ENCODE results near the gene SCRN2.
A peak's percentile ranks its signal among the peaks of the same experiment; 100 is the strongest.

SCRN2 gene

DNA sequence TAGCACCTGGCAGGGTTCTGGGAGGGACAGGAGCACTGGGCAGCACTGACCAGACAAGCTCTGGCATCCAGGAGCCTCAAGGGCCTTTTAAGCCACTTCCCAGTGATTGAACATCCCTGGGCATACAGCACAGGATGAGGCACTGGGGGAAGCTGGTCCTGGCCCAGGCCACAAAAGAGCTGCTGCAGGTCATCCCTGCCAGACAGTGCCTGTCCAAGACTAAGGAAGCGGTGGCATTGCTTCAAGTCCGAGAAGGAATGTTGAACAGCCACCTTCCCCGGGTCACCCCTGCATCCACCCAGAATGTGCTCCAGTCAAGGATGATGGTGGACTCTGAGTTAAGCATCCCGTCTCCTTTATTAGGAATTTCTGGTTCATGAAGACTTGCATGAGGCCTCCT, 18.3 kb downstream of the SCRN2 start:
- no peak for DNase-seq

DNA sequence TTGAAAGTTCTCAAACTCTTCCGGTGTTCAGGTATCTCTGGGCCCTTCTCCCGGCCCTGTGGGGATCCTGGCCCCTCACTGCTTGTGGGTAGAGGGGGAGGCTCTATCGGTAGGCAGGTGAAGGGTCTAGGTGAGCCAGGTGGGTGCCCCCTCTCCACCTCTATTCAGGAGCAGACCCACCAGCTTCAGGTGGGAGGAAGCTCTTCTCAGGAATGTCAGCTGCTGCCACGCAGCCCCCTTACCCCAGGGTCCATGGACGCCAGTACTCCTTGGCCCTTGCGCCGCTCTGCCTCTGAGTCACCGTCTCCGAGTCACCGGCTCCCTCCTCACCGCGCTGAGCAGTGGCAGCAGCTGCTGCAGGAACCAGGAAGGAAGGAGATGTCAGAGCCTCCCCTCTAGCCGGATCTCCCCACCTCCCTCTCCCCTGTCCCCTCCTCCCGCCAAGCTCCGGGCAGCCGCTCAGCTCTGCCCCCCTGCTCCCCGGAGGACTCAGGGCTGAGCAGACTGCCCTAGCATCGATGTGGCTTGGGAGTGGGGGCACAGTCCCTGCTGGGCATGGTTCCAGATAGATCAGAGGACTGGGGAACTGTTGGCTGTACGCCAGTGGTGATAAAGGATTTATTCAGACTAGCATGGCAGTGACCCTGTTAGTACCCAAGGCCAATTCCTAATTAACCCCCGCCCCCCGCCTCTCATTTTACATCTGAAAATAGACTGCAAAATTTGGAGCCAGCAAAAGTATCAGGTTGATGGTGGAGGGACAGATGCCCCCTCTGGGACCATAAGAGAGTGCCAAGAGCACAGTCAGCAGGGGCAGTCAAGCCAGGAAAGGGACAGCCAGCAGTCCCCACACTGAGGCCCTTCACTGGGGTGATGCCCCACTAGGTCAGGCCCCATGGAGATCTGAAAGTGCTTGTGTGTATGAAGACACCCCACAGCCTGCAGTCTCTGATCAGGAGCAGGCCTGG, 19.4 kb downstream of the SCRN2 start, which contains the start of gene OSBPL7:
TSS of gene OSBPL7 (minus strand) at position 371 of the 968 bp plus-strand sequence. CDS start 1,516 bp downstream, outside the sequence.
- DNase-seq: peak in 56 of 58 donors; percentile 6 to 88 (median 72)

DNA sequence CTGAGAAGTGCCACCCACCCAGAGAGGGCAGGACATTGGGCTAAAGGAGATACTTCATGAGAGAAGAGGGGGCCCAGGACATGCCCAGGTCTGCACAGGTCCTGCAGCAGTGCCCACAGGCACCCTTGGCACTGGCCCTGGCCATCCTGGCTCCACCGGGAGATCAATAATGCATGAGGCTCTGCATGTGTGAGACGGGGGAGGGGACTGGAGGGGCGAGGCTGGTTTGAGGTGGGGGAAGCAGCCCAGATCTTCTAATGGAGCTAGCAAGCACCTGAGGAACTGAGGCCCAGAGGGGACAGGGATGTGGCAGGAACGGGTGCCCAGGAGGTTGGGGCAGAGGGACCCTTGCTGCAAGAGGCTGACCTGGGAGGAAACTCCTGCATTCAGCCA, 20.0 kb downstream of the SCRN2 start:
- no peak for DNase-seq

DNA sequence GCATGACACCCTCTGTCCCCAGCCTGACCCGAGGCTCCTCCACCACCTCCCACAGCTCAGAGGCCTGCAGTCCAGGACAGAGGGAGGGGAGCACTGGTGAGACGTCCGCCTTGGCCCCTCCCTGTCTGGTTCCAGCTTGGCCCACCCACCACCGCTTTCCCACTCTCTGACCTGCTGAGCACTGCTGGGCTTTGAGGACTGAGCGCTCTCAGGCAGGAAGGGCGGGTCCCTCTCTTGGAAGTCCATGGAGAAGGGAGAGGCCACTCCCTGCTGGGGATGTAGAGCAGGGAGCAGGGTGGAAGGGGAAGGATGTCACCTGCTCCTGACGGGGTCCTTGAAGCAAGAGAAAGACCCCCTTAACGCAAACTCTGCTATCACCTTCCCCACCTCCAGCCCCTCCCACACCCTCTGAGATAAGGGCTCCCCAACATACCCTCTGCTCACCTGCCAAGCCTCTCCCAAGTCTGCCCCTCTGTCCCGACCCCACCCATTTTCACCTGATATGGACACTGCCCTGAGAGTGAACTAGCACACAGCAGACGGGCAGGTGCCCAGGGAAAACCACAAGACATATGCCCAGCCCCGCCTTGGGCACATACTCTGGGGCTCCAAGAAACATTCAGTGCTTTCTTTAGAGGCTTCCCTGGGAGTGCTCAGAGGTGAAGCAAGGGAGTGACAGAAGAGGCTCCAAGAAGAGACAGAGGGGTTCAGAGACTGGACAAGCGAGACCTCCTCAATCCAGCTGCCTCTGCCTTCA, 20.9 kb downstream of the SCRN2 start:
- DNase-seq: no peak

DNA sequence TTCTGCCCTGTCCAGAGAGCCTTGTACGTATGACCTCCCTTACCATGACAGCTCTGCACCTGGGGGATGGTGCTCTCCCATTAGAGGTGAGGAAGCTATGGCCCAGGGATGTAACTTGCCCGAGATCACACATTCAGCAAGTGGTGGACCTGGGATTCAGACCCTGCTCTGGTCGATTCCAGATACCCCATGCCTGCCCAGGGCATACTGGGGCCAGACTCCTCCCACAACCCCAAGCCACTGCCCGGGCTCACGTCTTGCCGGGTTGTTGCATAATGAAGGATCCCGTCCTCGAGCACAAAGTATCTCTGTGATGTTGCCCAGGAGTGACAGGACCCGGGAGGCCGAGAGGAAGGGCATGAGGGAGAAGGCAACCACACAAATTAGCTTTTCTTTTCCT, 21.6 kb downstream of the SCRN2 start:
- no peak for DNase-seq

DNA sequence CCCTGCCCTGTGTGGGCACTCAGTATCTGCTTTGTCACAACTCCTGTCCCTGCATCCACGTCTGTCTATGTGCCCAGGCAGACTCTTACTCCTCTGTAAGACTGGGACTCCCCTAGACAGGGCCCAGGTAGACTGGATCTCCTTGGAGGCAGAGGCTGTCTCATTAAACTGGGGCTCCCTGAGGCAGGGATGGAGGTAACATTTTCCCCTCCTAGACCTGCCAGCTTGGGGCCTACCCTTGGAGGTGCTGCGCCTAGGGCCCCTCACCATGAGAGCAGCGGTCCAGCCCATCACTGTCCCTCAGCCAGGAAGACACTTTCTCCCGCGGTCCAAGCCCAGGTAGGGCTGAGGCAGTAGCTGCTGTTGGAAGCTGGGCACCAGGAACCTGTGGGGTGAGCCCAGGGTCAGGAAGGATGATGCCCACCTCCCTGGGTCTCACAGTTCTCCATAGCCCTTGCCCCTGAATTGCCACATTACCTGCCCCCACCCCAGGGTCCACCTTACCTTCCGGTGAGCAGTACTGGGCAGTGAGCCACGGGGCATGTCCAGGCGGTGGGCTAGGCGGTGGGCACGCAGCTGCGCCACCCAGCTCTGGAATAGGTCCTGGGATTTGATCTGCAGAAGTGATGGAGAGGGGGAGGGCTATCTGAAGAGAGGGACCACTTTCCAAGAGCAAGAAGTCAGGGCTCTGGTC, 22.9 kb downstream of the SCRN2 start:
- no peak for DNase-seq

DNA sequence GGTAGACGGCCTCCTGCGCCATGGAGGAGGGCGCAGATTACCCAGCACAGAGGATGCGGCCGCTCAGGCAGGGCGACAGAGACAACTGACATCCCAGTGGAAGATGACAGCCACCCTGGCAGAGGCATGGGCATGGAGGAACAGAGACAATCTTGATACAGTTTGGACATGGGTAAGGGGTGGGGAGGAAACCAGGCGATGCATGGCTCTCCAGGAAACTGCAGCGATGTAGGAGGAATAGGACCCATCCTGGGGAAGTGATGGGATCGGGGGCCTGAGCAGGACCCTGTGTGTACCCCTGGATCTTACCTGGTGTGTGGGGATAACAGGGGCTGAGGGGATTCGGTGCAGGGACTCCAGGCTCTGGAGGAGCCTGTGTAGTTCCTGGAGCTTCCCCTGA, 24.1 kb downstream of the SCRN2 start:
- DNase-seq: no peak

DNA sequence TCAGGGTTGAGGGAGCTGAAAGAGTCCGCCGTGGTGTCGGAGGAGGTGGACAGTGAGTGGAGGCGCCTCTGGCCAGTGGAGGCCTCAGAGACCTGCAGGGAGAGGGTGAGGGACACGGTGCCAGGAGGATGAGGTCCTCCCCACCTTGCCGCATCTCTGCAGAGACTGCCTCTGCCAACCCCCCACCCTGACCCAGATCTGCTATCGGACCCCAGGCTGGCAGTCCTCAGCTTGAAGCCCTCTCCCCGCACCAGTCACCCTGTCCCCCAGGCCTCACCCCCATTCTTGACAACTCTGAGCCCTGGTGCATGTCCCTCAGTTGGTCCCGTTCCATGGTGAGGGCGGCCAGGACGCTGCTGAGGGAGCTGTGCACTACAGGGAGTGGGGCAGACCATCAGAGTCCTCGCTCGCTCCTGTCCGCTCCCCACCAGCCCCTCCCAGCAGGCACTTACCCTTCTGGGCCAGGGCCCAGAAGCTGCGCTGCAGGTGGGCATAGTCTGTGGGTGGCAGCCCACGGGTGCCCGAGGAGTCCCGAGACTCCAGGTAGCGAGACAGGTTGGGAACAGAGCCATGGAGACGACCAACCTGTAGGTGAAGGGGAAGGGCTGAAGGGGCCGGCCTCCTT, 24.9 kb downstream of the SCRN2 start:
- no peak for DNase-seq

DNA sequence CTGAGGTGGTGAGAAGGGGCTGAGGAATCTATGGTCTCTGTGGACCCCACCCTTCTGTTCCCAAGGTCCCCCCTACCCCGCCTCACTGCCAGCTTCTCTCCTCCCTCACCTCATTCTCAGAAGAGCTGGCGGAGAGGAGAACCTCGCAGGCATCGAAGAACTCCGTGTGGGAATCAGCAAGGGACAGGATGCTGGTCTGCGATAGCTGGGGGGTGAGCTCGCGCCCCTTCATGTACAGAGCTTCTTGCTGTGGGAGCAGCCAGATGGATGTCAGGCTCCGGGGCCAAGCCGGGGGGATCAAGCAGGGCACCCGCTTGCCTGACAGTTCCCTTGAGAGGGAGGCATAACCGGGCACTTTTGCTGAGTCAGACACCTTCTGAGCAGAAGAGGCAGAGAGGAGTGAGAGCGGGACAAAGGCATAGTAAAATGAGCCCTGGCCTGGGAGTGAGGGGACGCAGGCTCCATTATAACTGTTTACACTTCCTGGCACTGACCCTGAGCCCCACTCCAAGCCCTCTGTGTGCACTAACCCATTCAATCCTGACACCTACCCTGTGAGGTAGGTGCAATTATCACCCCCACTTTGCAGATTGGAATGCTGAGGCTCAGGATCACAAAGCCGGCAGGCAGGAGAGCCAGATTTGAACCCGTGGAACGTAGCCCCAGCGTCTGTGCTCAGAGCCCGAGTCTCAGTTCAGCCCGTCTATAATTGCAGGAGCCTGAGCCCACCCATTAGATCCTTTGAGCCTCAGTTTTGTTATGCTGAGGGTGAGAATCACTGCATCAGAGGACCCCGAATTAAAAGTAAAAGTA, 25.8 kb downstream of the SCRN2 start:
- no peak for DNase-seq

DNA sequence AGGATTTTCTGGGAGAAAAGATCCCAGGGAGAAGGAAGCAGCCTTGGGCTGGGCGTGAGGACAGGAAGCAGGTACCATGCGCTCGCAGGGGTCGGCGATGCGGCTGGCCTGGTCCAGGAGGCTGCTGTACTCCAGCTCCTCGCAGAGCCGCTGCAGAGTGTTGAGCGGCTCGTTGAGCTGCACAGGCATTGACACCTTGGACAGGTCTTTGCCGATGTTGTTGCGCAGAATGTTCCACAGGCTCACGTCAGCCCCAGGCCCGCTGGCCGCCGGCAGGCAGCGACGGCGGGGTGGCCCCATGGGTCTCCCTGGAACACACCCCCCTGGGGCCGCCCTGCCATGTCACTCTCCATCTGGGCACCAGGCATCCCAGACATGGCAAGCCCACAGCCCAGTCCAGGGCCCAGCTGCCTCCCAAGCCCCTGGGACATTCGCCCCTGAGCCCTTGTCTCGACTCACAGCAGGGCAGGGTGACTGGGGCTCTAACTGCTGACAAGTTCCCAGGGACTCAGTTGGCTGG, 27.5 kb downstream of the SCRN2 start:
- no peak for DNase-seq

DNA sequence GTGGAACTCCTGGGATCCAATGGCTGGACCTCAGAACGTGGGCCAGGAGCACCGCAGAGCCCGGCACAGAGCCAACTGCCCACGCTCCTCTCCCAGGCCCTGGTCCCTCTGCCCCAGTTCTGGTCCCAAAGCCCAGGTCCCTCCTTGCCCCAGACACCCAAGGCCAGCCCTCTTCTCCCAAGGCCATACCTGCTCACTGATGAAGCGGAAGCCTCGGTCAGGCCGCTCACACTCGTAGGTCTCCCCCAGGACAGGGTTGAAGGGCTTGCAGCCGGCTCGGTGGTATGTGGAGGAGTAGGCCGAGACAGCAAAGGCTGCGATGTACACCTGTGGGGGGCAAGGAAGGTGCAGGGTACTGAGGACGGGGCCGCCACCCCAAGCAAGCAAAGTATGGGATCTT, 28.0 kb downstream of the SCRN2 start:
- no peak for DNase-seq

DNA sequence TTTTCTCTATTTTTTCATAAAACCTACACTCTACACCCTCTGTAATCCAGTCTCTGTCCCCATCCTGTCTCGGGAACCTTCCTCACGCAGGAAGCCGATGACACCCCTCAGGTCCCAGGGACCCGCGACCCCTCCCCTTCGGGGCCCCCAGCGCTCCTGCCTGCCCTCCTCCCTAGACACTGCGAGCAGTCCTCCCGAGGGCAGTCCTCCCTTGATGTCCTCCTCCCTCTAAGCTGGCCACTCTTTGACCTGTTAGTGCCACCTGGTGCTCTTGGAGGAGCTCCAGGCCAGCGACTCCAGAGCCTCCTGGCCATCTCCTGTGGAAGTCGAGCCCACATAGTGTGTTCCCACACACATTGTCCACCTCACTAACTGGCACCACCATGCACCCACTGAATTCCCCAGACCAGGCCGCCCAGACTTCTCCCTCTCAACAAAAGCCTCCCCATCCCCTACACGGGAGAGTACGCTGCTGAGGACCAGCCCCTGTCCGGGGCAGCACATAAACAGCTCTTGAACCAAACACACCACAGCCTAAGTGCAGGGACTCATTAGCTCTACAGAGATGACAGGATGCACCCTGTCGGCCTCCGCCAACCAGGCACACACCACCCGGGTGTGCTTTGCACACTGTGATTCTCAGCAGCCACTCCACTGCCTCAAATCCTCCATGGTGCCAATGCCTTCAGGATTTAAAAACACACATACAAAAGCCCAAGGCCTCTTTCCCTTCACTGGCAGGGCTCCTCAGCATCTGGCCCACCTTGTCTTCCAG, 28.7 kb downstream of the SCRN2 start:
- DNase-seq: no peak

DNA sequence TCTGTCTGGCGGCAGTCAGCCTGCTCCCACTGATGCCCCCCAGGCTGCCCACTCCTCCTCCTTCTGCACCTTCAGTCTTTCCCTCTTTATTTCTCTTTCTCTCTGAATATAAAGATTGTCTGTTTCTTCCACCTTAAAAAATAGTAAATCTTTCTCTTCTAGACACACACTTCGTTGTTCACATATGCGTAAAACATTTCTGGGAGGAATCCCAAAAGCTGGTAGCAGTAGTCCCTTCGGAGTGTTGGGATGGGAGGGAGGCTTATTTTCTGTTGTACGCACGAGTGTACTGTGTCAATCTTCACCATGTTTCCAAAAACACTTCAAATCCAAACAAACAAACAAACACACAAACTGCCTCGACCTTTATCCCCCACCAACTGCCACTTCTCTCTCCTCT, 29.4 kb downstream of the SCRN2 start:
- no peak for DNase-seq

DNA sequence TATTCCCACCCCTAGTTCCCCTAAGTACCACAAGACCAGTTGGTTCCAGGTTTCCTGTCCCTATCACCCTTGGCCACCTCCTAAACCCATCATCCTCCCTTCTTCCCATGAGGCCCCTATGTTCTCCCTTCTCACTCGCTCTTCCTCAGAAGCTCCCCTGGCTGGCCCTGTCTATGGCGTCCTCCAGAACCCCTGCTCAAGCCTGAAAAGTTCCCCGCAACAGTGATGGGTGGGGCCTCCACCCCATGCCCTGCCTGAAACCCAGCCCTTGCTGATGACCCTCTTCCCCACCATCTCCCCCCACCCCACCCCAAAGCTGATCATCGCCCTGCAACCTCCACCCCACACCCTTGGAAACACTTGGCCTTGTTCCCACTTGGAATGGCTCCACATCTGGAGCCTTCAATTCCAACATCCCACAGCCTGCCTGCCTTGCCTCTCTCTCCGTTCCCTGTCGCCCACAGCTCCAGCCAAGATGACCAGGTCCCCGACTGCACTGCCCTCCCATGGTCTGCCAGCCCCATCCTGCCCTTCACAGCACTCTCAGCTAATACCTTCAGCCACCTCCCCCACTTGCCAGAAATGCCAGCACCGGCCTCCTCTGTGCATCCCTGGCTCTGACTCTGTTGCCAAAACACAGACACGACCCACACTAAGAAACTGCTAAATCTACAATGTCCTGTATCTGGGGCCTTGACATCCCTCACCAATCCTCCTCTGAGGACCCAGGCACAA, 30.0 kb downstream of the SCRN2 start:
- DNase-seq: no peak

DNA sequence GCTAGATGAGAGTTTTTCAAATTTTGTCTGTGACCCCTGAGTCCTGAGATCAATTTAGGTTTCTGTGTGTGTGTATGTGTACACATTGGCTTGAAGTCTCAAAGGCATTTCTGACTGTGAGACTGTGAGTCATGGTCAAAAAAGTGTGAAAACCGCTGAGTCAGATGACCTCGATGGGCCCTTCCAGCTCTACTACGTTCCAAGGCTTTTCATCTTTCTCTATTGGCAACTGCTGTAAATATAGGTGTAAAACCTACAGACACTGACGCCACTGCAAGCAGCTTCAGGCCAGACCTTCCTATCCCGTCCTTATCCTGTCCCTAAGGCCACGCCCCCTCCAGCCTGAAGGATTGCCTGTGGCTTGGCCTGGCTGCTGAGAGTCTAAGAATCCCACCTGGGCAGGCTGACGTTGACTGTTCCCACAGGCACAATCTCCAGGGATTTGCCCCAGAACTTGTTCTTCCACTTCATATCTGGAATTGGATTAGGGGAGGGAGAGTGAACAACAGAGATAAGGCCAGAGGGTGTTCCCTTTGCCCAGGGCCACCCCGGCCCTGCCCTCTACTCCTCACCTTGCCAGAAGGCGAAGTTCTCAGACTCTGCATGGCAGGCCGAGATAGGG, 30.8 kb downstream of the SCRN2 start:
- DNase-seq: no peak

DNA sequence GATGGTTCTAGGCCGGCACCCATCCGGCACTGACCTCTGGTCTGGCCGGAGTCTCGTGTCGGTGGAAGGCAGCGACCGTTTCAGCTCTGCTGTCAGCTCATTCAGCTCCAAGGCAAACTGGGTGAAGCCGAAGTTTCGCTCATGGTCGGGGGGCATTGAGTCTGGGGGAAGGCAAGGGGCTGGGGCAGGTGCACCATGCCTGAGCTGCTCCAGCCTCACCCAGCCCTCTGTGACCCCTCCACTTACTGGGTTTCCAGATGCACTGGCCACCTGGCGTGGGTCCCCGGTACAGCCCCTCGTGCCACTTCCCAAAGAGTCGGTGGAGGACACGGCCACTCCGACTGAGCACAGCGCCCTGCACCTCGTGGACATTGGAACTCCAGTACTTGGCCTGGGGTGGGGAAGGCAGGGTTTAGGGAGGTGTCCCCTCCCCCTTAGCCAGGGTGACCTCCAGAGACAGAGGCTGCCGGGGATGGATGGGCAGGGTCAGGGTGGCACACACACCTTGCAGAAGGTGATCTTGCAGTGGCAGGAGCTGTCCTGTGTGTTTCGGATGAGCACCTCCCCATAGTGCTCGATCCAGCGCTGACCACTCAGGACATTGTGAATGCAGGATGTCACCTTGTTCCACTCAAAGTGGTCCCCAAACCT, 32.1 kb downstream of the SCRN2 start:
- no peak for DNase-seq

DNA sequence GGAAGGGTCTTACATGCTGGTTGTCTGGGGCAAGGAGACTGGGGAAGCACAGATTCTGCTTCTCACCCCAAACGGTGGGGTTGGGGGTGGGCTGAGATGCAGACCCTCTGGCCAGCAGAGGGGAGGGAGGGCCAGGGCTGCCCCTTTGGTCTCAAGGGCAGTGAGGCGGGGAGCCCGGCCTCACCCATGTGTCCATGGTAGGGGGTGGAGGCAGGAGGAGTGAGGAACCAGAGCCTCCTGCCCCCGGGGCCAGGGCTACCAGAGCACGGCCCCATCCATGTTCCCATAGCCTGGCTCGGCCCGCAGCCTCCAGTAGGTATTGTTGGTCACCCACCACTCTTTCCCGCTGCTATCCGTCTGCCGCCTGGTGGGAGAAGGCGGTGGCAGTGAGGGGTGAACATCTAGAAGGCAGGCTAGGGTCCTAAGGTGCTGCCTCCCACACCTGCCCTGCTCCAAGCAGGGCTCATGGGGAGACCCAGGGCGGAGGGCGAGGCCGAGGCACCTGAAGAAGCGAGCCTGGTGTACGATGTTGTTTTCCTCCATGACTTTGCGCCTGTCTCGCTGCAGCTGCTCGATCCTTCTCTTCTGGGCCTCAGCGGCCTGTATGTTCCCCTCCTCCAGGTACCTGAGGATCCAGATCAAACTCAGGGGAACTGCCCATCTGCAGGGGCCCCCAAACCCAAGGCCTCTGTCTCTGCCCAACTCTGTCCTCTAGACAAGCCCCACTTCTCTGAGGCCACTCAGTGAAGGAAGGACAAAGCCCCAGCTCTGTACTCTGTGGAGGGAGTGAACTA, 32.8 kb downstream of the SCRN2 start:
- DNase-seq: no peak

All from anterior cingulate cortex (tissue), 58 donors.